HepG2 (cell line): ENCODE data around the gene UTP3. TPM values are rescaled to one million over a fixed set of nuclear protein-coding genes. Genes with fewer than 3 reads are reported as not detected.
"Not testable (repeated sequence)": the region's sequence is repeated elsewhere in the genome, so short reads cannot be mapped to it uniquely, and the experiment has no call there.

Experiments
- ATAC-seq: fragments of 200-7000 bp; cut with Tn5 transposase; 3 replicates; pipeline ENCODE4 v1.9.1; 2020; ENCODE audit warnings: mild to moderate bottlenecking, moderate library complexity
- BruUV-seq: library from RNA; stranded (reverse); fragments of 400-500 nt; replicated peaks from 2 replicates; lab custom pipeline; 2021; lab: Mats Ljungman, UMichigan
- CTCF ChIA-PET: fragments of 300-600 bp; formaldehyde crosslinking; extraction: SDS; loops from one replicate; lab custom pipeline; 2021; ENCODE audit warnings: low total read pairs, inconsistent platforms, low intra/inter-chr PET ratio; lab: Yijun Ruan, JAX
- POLR2A ChIA-PET: fragments of 350-600 bp; sonication (Branson Sonifier 250); formaldehyde crosslinking; loops from one replicate; lab custom pipeline; 2020; ENCODE audit warnings: antibody characterized with exemption, inconsistent platforms; lab: Yijun Ruan, JAX
- DNase-seq: peaks from one replicate; pipeline ENCODE4 v3.0.0-alpha.2; 2015; ENCODE audit warnings: low spot score
- FAIRE-seq: peaks from 3 replicates; lab custom pipeline; 2011; peaks lifted over from hg19 to GRCh38; lab: Jason Lieb, UNC
- H2AFZ ChIP-seq: one replicate; pipeline ENCODE4 v1.6.1; 2011; ENCODE audit warnings: low read length, inconsistent platforms
- H3K27ac ChIP-seq: fragments of 300-600 bp; 3 replicates; pipeline ENCODE4 v1.8.0; 2011; ENCODE audit warnings: mixed run types, mild to moderate bottlenecking, mixed read lengths, low read length, inconsistent platforms; ENCODE audit not compliant: insufficient read depth; ENCODE audit errors: extremely low read length
- H3K27me3 ChIP-seq, 2 experiments: fragments of 200-600 bp in 1 of 2; 2 replicates in 1 of 2; 3 replicates in 1 of 2; pipeline versions ENCODE4 v1.6.0 to v1.8.0; 2011; ENCODE audit warnings: low read length in 2 of 2, mild to moderate bottlenecking in 2 of 2, moderate library complexity in 2 of 2, inconsistent platforms in 1 of 2; ENCODE audit not compliant: insufficient read depth in 2 of 2, control insufficient read depth in 1 of 2
- H3K36me3 ChIP-seq, 2 experiments: fragments of 200-600 bp in 1 of 2; replicated peaks in 1 of 2; 2 replicates in 1 of 2; 3 replicates in 1 of 2; pipeline versions ENCODE4 v1.5.1 to v1.8.0; 2011; ENCODE audit warnings: low read length in 2 of 2, inconsistent platforms in 1 of 2; ENCODE audit not compliant: insufficient read depth in 2 of 2, control insufficient read depth in 1 of 2
- H3K4me1 ChIP-seq: 2 replicates; pipeline ENCODE4 v1.5.1; 2012; ENCODE audit warnings: low read length, inconsistent platforms; ENCODE audit not compliant: insufficient read depth
- H3K4me2 ChIP-seq: 2 replicates; pipeline ENCODE4 v1.6.0; 2011; ENCODE audit warnings: low read depth, low read length, inconsistent platforms
- H3K4me3 ChIP-seq, 3 experiments: fragments of 200-600 bp in 1 of 3; sonication (generic), shearing (Covaris generic) in 1 of 3; replicated peaks in 1 of 3; 2 replicates each; pipeline ENCODE4 v1.5.1; 2011 to 2016; ENCODE audit warnings: low read length in 3 of 3, inconsistent platforms in 2 of 3, low read depth in 2 of 3, mild to moderate bottlenecking in 2 of 3, control low read depth in 1 of 3, mixed read lengths in 1 of 3; ENCODE audit not compliant: insufficient read depth in 1 of 3
- H3K79me2 ChIP-seq: one replicate; pipeline ENCODE4 v1.6.1; 2011; ENCODE audit warnings: low read length, inconsistent platforms; ENCODE audit not compliant: insufficient read depth
- H3K9ac ChIP-seq: 2 replicates; pipeline ENCODE4 v1.6.0; 2011; ENCODE audit warnings: mild to moderate bottlenecking, low read depth, low read length, inconsistent platforms; ENCODE audit not compliant: insufficient read depth
- H3K9me3 ChIP-seq: 2 replicates; pipeline ENCODE4 v1.5.1; 2012; ENCODE audit warnings: mild to moderate bottlenecking, low read length
- H4K20me1 ChIP-seq: 2 replicates; pipeline ENCODE4 v1.6.0; 2011; ENCODE audit warnings: inconsistent platforms, mild to moderate bottlenecking, low read length, moderate library complexity; ENCODE audit not compliant: insufficient read depth
- CBX1 ChIP-seq: IDR thresholded peaks from one replicate; pipeline ENCODE4 v1.6.1; 2016; ENCODE audit warnings: antibody characterized with exemption, low read depth
- CBX5 ChIP-seq: sonication (generic); formaldehyde crosslinking; IDR thresholded peaks from 2 replicates; pipeline ENCODE4 v1.4.0; 2020; ENCODE audit warnings: missing genetic modification reagents, borderline replicate concordance
- FOXM1 ChIP-seq: sonication (generic); formaldehyde crosslinking; IDR thresholded peaks from 2 replicates; pipeline ENCODE4 v1.5.0; 2020; ENCODE audit warnings: missing genetic modification reagents
- GMEB2 ChIP-seq: IDR thresholded peaks from 2 replicates; pipeline ENCODE4 v1.6.1; 2016; ENCODE audit warnings: missing biosample characterization, missing genetic modification reagents, low read depth
- HOXA3 ChIP-seq: sonication (generic); formaldehyde crosslinking; IDR thresholded peaks from 2 replicates; pipeline ENCODE4 v1.5.0; 2020; ENCODE audit warnings: missing genetic modification reagents
- KLF16 ChIP-seq, 2 experiments: sonication (generic) in 1 of 2; formaldehyde crosslinking in 1 of 2; IDR thresholded peaks; 2 replicates each; pipeline versions ENCODE4 v1.6.1 to v1.8.0; 2016 to 2023; ENCODE audit warnings: missing genetic modification reagents in 2 of 2, missing compliant biosample characterization in 1 of 2
- NCOA5 ChIP-seq: sonication (generic); formaldehyde crosslinking; IDR thresholded peaks from 2 replicates; pipeline ENCODE4 v1.4.0; 2020; ENCODE audit warnings: missing genetic modification reagents
- NR3C1 ChIP-seq: sonication (generic); formaldehyde crosslinking; IDR thresholded peaks from 2 replicates; pipeline ENCODE4 v1.4.0; 2020; ENCODE audit warnings: missing genetic modification reagents
- ONECUT2 ChIP-seq: sonication (generic); formaldehyde crosslinking; IDR thresholded peaks from 2 replicates; pipeline ENCODE4 v1.4.0; 2020; ENCODE audit warnings: missing genetic modification reagents
- SNAPC5 ChIP-seq: sonication (generic); formaldehyde crosslinking; IDR thresholded peaks from 2 replicates; pipeline ENCODE4 v1.8.1; 2023; ENCODE audit warnings: mild to moderate bottlenecking, missing genetic modification reagents, borderline replicate concordance
- THAP11 ChIP-seq: IDR thresholded peaks from 2 replicates; pipeline ENCODE4 v1.6.1; 2016; ENCODE audit warnings: missing biosample characterization, missing genetic modification reagents
- ZFP37 ChIP-seq: sonication (generic); formaldehyde crosslinking; IDR thresholded peaks from 2 replicates; pipeline ENCODE4 v1.4.0; 2020; ENCODE audit warnings: missing genetic modification reagents, borderline replicate concordance
- ZNF414 ChIP-seq: sonication (generic); formaldehyde crosslinking; IDR thresholded peaks from 2 replicates; pipeline ENCODE4 v1.5.0; 2020; ENCODE audit warnings: missing genetic modification reagents
- ZNF501 ChIP-seq: sonication (generic); formaldehyde crosslinking; IDR thresholded peaks from 2 replicates; pipeline ENCODE4 v1.5.1; 2020; ENCODE audit warnings: mild to moderate bottlenecking, moderate library complexity, missing genetic modification reagents
- ZNF510 ChIP-seq: sonication (generic); formaldehyde crosslinking; IDR thresholded peaks from 2 replicates; pipeline ENCODE4 v1.4.0; 2020; ENCODE audit warnings: low read depth, mild to moderate bottlenecking, missing genetic modification reagents
- ZNF546 ChIP-seq: sonication (generic); formaldehyde crosslinking; conservative IDR thresholded peaks from 2 replicates; pipeline ENCODE4 v1.8.1; 2023; ENCODE audit warnings: mild to moderate bottlenecking, missing genetic modification reagents
- WGBS: methylation state at CpG from one replicate; pipeline ENCODE4 v1.1.6; 2017; ENCODE audit warnings: low lambda C conversion rate; 5-methylcytosine and 5-hydroxymethylcytosine counted together
- in situ Hi-C: cut with HindIII; loops from 2 replicates; pipeline ENCODE4 v1.10.0; 2017; ENCODE audit warnings: low pct_unique_long_range_greater_than_20kb; ENCODE audit not compliant: extremely low pct_ligation_motif_present
- intact Hi-C: fragments of 100-400 bp; cut with micrococcal nuclease; formaldehyde crosslinking; loops from one replicate; pipeline ENCODE4 v1.10.0; 2022; ENCODE audit not compliant: unreplicated experiment
- polyA plus RNA-seq, 8 experiments: library from polyadenylated mRNA; depleted of rRNA in 3 of 8; stranded (reverse) in 7 of 8; unstranded in 1 of 8; fragments of >200 nt; fragmentation: Illumina TruSeq in 4 of 8; extraction: Trizol in 4 of 8; gene quantifications; 2 replicates each; pipeline versions ENCODE4 v1.2.1 to v1.2.3, GENCODE V29; 2011 to 2016; ENCODE audit warnings: low read depth in 4 of 8, missing spikeins in 1 of 8, mixed read lengths in 1 of 8; ENCODE audit not compliant: insufficient read depth in 1 of 8
- total RNA-seq, 5 experiments: library from RNA; depleted of rRNA; stranded (reverse); fragments of >200 nt; fragmentation: Illumina TruSeq; extraction: Trizol; gene quantifications; 2 replicates each; pipeline ENCODE4 v1.2.3, GENCODE V29; 2016; ENCODE audit warnings: low read depth in 1 of 5

The UTP3 gene
- total and polyA plus RNA-seq, 2 of the 13 experiments (the other 11 are each of a cell fraction or from before 2014, with no cell fraction given), result 6.9 to 19.5 TPM

GRCh38 chr4:70728091-70728490 lies 39.8 kb downstream of the UTP3 start:
- H4K20me1 ChIP-seq, result no peaks in the 10 kb centered on the region
- FAIRE-seq (no peak), DNase-seq (no peak), ATAC-seq (no peak)
- ChIA-PET POLR2A (no interaction called here), CTCF (no interaction called here)
- TF ChIP-seq NR3C1 (CRISPR knock-in tag) (no peak), ONECUT2 (CRISPR knock-in tag) (no peak), ZFP37 (no peak), ZNF414 (CRISPR knock-in tag) (no peak), SNAPC5 (no peak), ZNF501 (CRISPR knock-in tag) (no peak), FOXM1 (CRISPR knock-in tag) (no peak), HOXA3 (CRISPR knock-in tag) (no peak), ZNF546 (no peak), KLF16 (CRISPR knock-in tag; IDR thresholded peaks at IDR 0.05) (no peak), CBX5 (no peak), GMEB2 (CRISPR knock-in tag) (no peak), NCOA5 (CRISPR knock-in tag) (no peak), THAP11 (CRISPR knock-in tag) (no peak), CBX1 (no peak), ZNF510 (CRISPR knock-in tag) (no peak)
- no peaks in the 10 kb centered on the region for H3K9me3 ChIP-seq
- no peak overlapping the region for H3K27ac ChIP-seq
- H2AFZ ChIP-seq, result no peak overlapping the region
- no peaks in the 10 kb centered on the region for H3K79me2 ChIP-seq
- H3K9ac ChIP-seq, result no peak overlapping the region
- in situ Hi-C loops, result no loop called here
- WGBS, result 86% methylated on average over 11 of the region's 11 CpGs
- intact Hi-C loops, result no loop called here
- H3K4me3 ChIP-seq, result no peak overlapping the region
- no peaks in the 10 kb centered on the region for H3K4me1 ChIP-seq
- no peak overlapping the region for H3K4me2 ChIP-seq
- no TSS peak for BruUV-seq
- no peaks in the 10 kb centered on the region for H3K36me3 ChIP-seq
- H3K27me3 ChIP-seq, result no peaks in the 10 kb centered on the region

GRCh38 chr4:70732878-70733277 lies 44.5 kb downstream of the UTP3 start:
- CTCF ChIA-PET, BruUV-seq, POLR2A ChIA-PET, H2AFZ ChIP-seq, ATAC-seq, H3K79me2 ChIP-seq, FAIRE-seq, in situ Hi-C loops, H3K27me3 ChIP-seq, H4K20me1 ChIP-seq, DNase-seq, H3K27ac ChIP-seq, H3K36me3 ChIP-seq, H3K9me3 ChIP-seq, H3K9ac ChIP-seq, H3K4me3 ChIP-seq, H3K4me2 ChIP-seq, intact Hi-C loops: not testable (repeated sequence)
- peaks cover 25% of the 10 kb centered on the region for H3K4me1 ChIP-seq
- 97% methylated on average over 9 of the region's 9 CpGs for WGBS
